WTC11 (cell line): ENCODE results near the gene PRSS16. TPM values are rescaled to one million over a fixed set of nuclear protein-coding genes. Genes with fewer than 3 reads are reported as not detected.
A peak's percentile ranks its signal among the peaks of the same experiment; 100 is the strongest.

Experiments
- ATAC-seq: fragments of 200-7000 bp; cut with Tn5 transposase; 2 replicates; pipeline ENCODE4 v1.10.0; 2021; ENCODE audit warnings: mild to moderate bottlenecking, moderate library complexity
- CTCF ChIA-PET: fragments of 300-600 bp; sonication (Branson Sonifier 250); formaldehyde crosslinking; loops from one replicate; lab custom pipeline; 2021; ENCODE audit warnings: antibody characterized with exemption; lab: Charles Lee
- POLR2A ChIA-PET: fragments of 350-600 bp; sonication (Branson Sonifier 250); formaldehyde crosslinking; loops from one replicate; lab custom pipeline; 2021; ENCODE audit warnings: antibody characterized with exemption; lab: Charles Lee
- DNase-seq: peaks from one replicate; pipeline ENCODE4 v3.0.0; 2021; ENCODE audit warnings: low spot score
- H3K27ac Mint-ChIP-seq: 2 replicates; pipeline ENCODE4 v1.8.0; 2021; ENCODE audit warnings: mixed read lengths
- H3K27me3 Mint-ChIP-seq: 2 replicates; pipeline ENCODE4 v1.8.0; 2021; ENCODE audit warnings: low read depth, mild to moderate bottlenecking, moderate library complexity, mixed read lengths
- H3K36me3 Mint-ChIP-seq: 2 replicates; pipeline ENCODE4 v1.8.0; 2021; ENCODE audit warnings: mixed read lengths
- H3K4me1 Mint-ChIP-seq: 2 replicates; pipeline ENCODE4 v1.8.0; 2022; ENCODE audit warnings: mixed read lengths
- H3K4me3 Mint-ChIP-seq: 2 replicates; pipeline ENCODE4 v1.8.0; 2021; ENCODE audit warnings: mild to moderate bottlenecking, moderate library complexity, mixed read lengths
- H3K9me3 Mint-ChIP-seq: 2 replicates; pipeline ENCODE4 v1.8.0; 2021; ENCODE audit warnings: mixed read lengths
- ATF3 ChIP-seq: sonication (generic); formaldehyde crosslinking; conservative IDR thresholded peaks from 2 replicates; pipeline ENCODE4 v1.8.1; 2022; ENCODE audit warnings: mild to moderate bottlenecking, missing genetic modification reagents
- FOXP1 ChIP-seq: sonication (generic); formaldehyde crosslinking; IDR thresholded peaks from 2 replicates; pipeline ENCODE4 v1.8.0; 2022; ENCODE audit warnings: missing genetic modification reagents, mild to moderate bottlenecking, moderate library complexity, borderline replicate concordance
- FOXP4 ChIP-seq: sonication (generic); formaldehyde crosslinking; IDR thresholded peaks from 2 replicates; pipeline ENCODE4 v1.8.0; 2022; ENCODE audit warnings: mild to moderate bottlenecking, missing genetic modification reagents
- OVOL2 ChIP-seq: fragments of 250-450 bp; sonication (Bioruptor Pico); IDR thresholded peaks from 2 replicates; pipeline ENCODE4 v1.9.0; 2021; ENCODE audit warnings: mild to moderate bottlenecking, borderline replicate concordance
- PREB ChIP-seq: sonication (generic); formaldehyde crosslinking; IDR thresholded peaks from 2 replicates; pipeline ENCODE4 v1.8.1; 2022; ENCODE audit warnings: mild to moderate bottlenecking, missing genetic modification reagents, moderate library complexity, borderline replicate concordance
- PRRX2 ChIP-seq: fragments of 250-450 bp; sonication (Bioruptor Pico); IDR thresholded peaks from 2 replicates; pipeline ENCODE4 v1.8.0; 2021; ENCODE audit warnings: mild to moderate bottlenecking
- SMAD3 ChIP-seq: sonication (generic); formaldehyde crosslinking; IDR thresholded peaks from 2 replicates; pipeline ENCODE4 v1.8.0; 2022; ENCODE audit warnings: missing genetic modification reagents, mild to moderate bottlenecking, borderline replicate concordance
- SMAD4 ChIP-seq: sonication (generic); formaldehyde crosslinking; IDR thresholded peaks from 2 replicates; pipeline ENCODE4 v1.8.0; 2022; ENCODE audit warnings: mild to moderate bottlenecking, missing genetic modification reagents
- TCF7 ChIP-seq: sonication (generic); formaldehyde crosslinking; IDR thresholded peaks from 2 replicates; pipeline ENCODE4 v1.8.0; 2022; ENCODE audit warnings: mild to moderate bottlenecking, low read depth, missing genetic modification reagents, moderate library complexity
- USF1 ChIP-seq: sonication (generic); formaldehyde crosslinking; IDR thresholded peaks from 2 replicates; pipeline ENCODE4 v1.8.0; 2022; ENCODE audit warnings: mild to moderate bottlenecking, missing genetic modification reagents
- ZNF121 ChIP-seq: sonication (generic); formaldehyde crosslinking; IDR thresholded peaks from 2 replicates; pipeline ENCODE4 v1.8.0; 2023; ENCODE audit warnings: missing genetic modification reagents
- total RNA-seq: library from RNA; stranded (reverse); gene quantifications from 3 replicates; pipeline ENCODE4 v1.2.3, GENCODE V29; 2021
- TF ChIP-seq, protein P1 (sequence below): fragments of 250-450 bp; sonication (Bioruptor Pico); IDR thresholded peaks from 2 replicates; pipeline ENCODE4 v1.9.0; 2021; ENCODE audit warnings: mild to moderate bottlenecking, borderline replicate concordance
- TF ChIP-seq, protein P2 (sequence below): fragments of 250-450 bp; sonication (Bioruptor Pico); IDR thresholded peaks from 2 replicates; pipeline ENCODE4 v1.9.0; 2021; ENCODE audit warnings: mild to moderate bottlenecking
- TF ChIP-seq, protein P3 (sequence below): fragments of 200-600 bp; IDR thresholded peaks from 2 replicates; pipeline ENCODE4 v1.8.0; 2022; ENCODE audit warnings: antibody characterized with exemption
- TF ChIP-seq, protein P4 (sequence below): fragments of 250-450 bp; sonication (Bioruptor Pico); IDR thresholded peaks from 2 replicates; pipeline ENCODE4 v2.1.2; 2022; ENCODE audit warnings: mild to moderate bottlenecking, moderate library complexity
- TF ChIP-seq, protein P5 (sequence below): sonication (generic); formaldehyde crosslinking; IDR thresholded peaks from 2 replicates; pipeline ENCODE4 v1.8.1; 2023; ENCODE audit warnings: mild to moderate bottlenecking, moderate library complexity, missing genetic modification reagents
- TF ChIP-seq, protein P6 (sequence below): sonication (generic); formaldehyde crosslinking; IDR thresholded peaks from 2 replicates; pipeline ENCODE4 v1.8.1; 2023; ENCODE audit warnings: mild to moderate bottlenecking, missing genetic modification reagents, moderate library complexity

The PRSS16 gene
- total RNA-seq, 1 experiment from 2014 or later, result 18.5 TPM

DNA sequence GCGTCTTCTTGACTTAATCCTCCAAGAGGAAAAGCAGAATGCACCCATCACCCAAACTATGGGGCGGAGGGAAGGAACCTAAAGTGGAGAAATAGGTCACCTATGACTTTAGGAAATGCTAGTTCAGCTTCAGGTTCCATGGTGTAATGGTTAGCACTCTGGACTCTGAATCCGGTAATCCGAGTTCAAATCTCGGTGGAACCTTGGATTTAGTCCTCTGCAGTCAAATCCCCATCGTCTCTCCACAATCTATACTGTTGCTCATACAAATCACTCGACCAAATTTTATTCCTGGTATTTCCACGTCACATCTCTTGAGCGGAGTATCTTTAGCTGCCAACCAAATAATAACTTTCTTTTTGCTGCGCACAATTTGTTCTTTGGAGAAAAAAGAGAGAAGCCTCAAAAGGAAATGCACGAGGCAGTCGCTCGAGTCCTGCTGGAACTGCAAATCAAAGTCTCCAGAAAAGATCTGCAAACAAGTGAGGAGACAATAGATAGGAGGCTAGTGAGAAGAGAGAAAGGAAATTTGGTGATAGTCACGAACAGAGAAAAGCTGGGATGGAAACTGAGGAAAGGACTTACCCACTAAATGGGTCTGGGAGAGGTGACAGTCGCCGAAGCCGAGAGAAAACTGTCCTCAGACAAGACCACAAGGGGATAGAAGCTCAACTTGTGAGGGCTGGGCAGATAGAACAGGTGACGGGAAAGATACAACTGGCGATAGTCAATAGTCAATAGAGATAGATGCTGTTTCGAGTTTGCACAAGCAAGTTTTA lies 48.0 kb downstream of the PRSS16 start:
- DNase-seq (peak; percentile 41), ATAC-seq (peak; percentile 46)
- peak overlapping the region; percentile 93 for H3K4me3 Mint-ChIP-seq
- ChIA-PET CTCF (interaction anchor here (0.6 to 2.4 kb wide), 16 partner anchors 9 to 466 kb away, joined by 3 to 21 read pairs (median 6); partner anchors contain the start of genes POM121L2 and ZNF184), POLR2A (interaction anchor here (0.6 to 1.3 kb wide), 9 partner anchors 8 to 462 kb away, joined by 3 to 6 read pairs (median 4); a partner anchor contains a TSS)
- H3K9me3 Mint-ChIP-seq, result no peaks in the 10 kb centered on the region
- H3K4me1 Mint-ChIP-seq, result peaks cover 35% of the 10 kb centered on the region
- peaks cover 29% of the 10 kb centered on the region for H3K27me3 Mint-ChIP-seq
- H3K36me3 Mint-ChIP-seq, result no peaks in the 10 kb centered on the region
- no peak overlapping the region for H3K27ac Mint-ChIP-seq
- no peak for TF ChIP-seq SMAD4
- TF ChIP-seq, protein P1, sequence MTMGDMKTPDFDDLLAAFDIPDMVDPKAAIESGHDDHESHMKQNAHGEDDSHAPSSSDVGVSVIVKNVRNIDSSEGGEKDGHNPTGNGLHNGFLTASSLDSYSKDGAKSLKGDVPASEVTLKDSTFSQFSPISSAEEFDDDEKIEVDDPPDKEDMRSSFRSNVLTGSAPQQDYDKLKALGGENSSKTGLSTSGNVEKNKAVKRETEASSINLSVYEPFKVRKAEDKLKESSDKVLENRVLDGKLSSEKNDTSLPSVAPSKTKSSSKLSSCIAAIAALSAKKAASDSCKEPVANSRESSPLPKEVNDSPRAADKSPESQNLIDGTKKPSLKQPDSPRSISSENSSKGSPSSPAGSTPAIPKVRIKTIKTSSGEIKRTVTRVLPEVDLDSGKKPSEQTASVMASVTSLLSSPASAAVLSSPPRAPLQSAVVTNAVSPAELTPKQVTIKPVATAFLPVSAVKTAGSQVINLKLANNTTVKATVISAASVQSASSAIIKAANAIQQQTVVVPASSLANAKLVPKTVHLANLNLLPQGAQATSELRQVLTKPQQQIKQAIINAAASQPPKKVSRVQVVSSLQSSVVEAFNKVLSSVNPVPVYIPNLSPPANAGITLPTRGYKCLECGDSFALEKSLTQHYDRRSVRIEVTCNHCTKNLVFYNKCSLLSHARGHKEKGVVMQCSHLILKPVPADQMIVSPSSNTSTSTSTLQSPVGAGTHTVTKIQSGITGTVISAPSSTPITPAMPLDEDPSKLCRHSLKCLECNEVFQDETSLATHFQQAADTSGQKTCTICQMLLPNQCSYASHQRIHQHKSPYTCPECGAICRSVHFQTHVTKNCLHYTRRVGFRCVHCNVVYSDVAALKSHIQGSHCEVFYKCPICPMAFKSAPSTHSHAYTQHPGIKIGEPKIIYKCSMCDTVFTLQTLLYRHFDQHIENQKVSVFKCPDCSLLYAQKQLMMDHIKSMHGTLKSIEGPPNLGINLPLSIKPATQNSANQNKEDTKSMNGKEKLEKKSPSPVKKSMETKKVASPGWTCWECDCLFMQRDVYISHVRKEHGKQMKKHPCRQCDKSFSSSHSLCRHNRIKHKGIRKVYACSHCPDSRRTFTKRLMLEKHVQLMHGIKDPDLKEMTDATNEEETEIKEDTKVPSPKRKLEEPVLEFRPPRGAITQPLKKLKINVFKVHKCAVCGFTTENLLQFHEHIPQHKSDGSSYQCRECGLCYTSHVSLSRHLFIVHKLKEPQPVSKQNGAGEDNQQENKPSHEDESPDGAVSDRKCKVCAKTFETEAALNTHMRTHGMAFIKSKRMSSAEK (CRISPR knock-in tag), result no peak
- TF ChIP-seq FOXP4 (CRISPR knock-in tag), result no peak
- TF ChIP-seq OVOL2 (CRISPR knock-in tag), result no peak
- TF ChIP-seq TCF7, result no peak
- TF ChIP-seq PRRX2, result no peak
- no peak for TF ChIP-seq PREB (CRISPR knock-in tag)
- no peak for TF ChIP-seq SMAD3 (CRISPR knock-in tag)
- TF ChIP-seq, protein P2, sequence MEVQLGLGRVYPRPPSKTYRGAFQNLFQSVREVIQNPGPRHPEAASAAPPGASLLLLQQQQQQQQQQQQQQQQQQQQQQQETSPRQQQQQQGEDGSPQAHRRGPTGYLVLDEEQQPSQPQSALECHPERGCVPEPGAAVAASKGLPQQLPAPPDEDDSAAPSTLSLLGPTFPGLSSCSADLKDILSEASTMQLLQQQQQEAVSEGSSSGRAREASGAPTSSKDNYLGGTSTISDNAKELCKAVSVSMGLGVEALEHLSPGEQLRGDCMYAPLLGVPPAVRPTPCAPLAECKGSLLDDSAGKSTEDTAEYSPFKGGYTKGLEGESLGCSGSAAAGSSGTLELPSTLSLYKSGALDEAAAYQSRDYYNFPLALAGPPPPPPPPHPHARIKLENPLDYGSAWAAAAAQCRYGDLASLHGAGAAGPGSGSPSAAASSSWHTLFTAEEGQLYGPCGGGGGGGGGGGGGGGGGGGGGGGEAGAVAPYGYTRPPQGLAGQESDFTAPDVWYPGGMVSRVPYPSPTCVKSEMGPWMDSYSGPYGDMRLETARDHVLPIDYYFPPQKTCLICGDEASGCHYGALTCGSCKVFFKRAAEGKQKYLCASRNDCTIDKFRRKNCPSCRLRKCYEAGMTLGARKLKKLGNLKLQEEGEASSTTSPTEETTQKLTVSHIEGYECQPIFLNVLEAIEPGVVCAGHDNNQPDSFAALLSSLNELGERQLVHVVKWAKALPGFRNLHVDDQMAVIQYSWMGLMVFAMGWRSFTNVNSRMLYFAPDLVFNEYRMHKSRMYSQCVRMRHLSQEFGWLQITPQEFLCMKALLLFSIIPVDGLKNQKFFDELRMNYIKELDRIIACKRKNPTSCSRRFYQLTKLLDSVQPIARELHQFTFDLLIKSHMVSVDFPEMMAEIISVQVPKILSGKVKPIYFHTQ (CRISPR knock-in tag), result no peak
- TF ChIP-seq ATF3 (CRISPR knock-in tag), result no peak
- no peak for TF ChIP-seq ZNF121 (CRISPR knock-in tag)
- TF ChIP-seq, protein P3, sequence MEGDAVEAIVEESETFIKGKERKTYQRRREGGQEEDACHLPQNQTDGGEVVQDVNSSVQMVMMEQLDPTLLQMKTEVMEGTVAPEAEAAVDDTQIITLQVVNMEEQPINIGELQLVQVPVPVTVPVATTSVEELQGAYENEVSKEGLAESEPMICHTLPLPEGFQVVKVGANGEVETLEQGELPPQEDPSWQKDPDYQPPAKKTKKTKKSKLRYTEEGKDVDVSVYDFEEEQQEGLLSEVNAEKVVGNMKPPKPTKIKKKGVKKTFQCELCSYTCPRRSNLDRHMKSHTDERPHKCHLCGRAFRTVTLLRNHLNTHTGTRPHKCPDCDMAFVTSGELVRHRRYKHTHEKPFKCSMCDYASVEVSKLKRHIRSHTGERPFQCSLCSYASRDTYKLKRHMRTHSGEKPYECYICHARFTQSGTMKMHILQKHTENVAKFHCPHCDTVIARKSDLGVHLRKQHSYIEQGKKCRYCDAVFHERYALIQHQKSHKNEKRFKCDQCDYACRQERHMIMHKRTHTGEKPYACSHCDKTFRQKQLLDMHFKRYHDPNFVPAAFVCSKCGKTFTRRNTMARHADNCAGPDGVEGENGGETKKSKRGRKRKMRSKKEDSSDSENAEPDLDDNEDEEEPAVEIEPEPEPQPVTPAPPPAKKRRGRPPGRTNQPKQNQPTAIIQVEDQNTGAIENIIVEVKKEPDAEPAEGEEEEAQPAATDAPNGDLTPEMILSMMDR, result no peak
- TF ChIP-seq, protein P4, sequence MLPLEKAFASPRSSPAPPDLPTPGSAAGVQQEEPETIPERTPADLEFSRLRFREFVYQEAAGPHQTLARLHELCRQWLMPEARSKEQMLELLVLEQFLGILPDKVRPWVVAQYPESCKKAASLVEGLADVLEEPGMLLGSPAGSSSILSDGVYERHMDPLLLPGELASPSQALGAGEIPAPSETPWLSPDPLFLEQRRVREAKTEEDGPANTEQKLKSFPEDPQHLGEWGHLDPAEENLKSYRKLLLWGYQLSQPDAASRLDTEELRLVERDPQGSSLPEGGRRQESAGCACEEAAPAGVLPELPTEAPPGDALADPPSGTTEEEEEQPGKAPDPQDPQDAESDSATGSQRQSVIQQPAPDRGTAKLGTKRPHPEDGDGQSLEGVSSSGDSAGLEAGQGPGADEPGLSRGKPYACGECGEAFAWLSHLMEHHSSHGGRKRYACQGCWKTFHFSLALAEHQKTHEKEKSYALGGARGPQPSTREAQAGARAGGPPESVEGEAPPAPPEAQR (CRISPR knock-in tag), result no peak
- no peak for TF ChIP-seq USF1 (CRISPR knock-in tag)
- TF ChIP-seq, protein P5, sequence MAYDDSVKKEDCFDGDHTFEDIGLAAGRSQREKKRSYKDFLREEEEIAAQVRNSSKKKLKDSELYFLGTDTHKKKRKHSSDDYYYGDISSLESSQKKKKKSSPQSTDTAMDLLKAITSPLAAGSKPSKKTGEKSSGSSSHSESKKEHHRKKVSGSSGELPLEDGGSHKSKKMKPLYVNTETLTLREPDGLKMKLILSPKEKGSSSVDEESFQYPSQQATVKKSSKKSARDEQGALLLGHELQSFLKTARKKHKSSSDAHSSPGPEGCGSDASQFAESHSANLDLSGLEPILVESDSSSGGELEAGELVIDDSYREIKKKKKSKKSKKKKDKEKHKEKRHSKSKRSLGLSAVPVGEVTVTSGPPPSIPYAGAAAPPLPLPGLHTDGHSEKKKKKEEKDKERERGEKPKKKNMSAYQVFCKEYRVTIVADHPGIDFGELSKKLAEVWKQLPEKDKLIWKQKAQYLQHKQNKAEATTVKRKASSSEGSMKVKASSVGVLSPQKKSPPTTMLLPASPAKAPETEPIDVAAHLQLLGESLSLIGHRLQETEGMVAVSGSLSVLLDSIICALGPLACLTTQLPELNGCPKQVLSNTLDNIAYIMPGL (CRISPR knock-in tag), result peak; percentile 85
- TF ChIP-seq, protein P6, sequence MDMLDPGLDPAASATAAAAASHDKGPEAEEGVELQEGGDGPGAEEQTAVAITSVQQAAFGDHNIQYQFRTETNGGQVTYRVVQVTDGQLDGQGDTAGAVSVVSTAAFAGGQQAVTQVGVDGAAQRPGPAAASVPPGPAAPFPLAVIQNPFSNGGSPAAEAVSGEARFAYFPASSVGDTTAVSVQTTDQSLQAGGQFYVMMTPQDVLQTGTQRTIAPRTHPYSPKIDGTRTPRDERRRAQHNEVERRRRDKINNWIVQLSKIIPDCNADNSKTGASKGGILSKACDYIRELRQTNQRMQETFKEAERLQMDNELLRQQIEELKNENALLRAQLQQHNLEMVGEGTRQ (CRISPR knock-in tag), result no peak
- TF ChIP-seq FOXP1, result no peak
